Karpas-422 (cell line): ENCODE results near the gene INPP5D. TPM values are rescaled to one million over a fixed set of nuclear protein-coding genes. Genes with fewer than 3 reads are reported as not detected.

Experiments
- DNase-seq: peaks from one replicate; pipeline ENCODE4 v3.0.0-alpha.2; 2015
- H2AFZ ChIP-seq: fragments of 200-600 bp; sonication (generic); 2 replicates; pipeline ENCODE4 v1.6.1; 2014; ENCODE audit warnings: antibody characterized with exemption, low read length, mixed read lengths
- H3K27ac ChIP-seq: fragments of 200-600 bp; sonication (generic); 2 replicates; pipeline ENCODE4 v1.5.1; 2014; ENCODE audit warnings: mild to moderate bottlenecking, low read length, moderate library complexity
- H3K27me3 ChIP-seq: fragments of 200-600 bp; sonication (generic); 2 replicates; pipeline ENCODE4 v1.6.1; 2014; ENCODE audit warnings: low read length, mixed read lengths
- H3K36me3 ChIP-seq: fragments of 200-600 bp; sonication (generic); 2 replicates; pipeline ENCODE4 v1.6.1; 2014; ENCODE audit warnings: low read length, mixed read lengths; ENCODE audit not compliant: insufficient read depth
- H3K4me1 ChIP-seq: fragments of 200-600 bp; sonication (generic); 2 replicates; pipeline ENCODE4 v1.6.1; 2014; ENCODE audit warnings: mild to moderate bottlenecking, low read length, mixed read lengths
- H3K4me2 ChIP-seq: fragments of 200-600 bp; sonication (generic); 2 replicates; pipeline ENCODE4 v1.6.1; 2014; ENCODE audit warnings: low read length, low read depth, mild to moderate bottlenecking; ENCODE audit not compliant: poor library complexity, severe bottlenecking
- H3K4me3 ChIP-seq: fragments of 200-600 bp; sonication (generic); 2 replicates; pipeline ENCODE4 v1.5.1; 2014; ENCODE audit warnings: mild to moderate bottlenecking, antibody characterized with exemption, low read length, mixed read lengths
- H3K79me2 ChIP-seq: fragments of 200-600 bp; sonication (generic); 2 replicates; pipeline ENCODE4 v1.6.1; 2014; ENCODE audit warnings: mild to moderate bottlenecking, low read length, mixed read lengths
- H3K9ac ChIP-seq: fragments of 200-600 bp; sonication (generic); 2 replicates; pipeline ENCODE4 v1.6.0; 2014; ENCODE audit warnings: low read length
- H3K9me2 ChIP-seq: fragments of 200-600 bp; sonication (generic), shearing (Covaris generic); replicated peaks from 2 replicates; pipeline ENCODE4 v1.6.0; 2014; ENCODE audit warnings: mild to moderate bottlenecking, low read length, moderate library complexity; ENCODE audit not compliant: insufficient read depth
- H3K9me3 ChIP-seq: fragments of 300-700, 200-600 bp; sonication (generic); 2 replicates; pipeline ENCODE4 v1.6.1; 2014; ENCODE audit warnings: low read length, mixed read lengths
- H4K20me1 ChIP-seq: fragments of 200-600 bp; sonication (generic); 2 replicates; pipeline ENCODE4 v1.6.1; 2014; ENCODE audit warnings: mild to moderate bottlenecking, antibody characterized with exemption, low read length, low read depth; ENCODE audit not compliant: insufficient read depth
- total RNA-seq: library from RNA; depleted of rRNA; stranded (reverse); fragments of >200 nt; shearing (Covaris generic); gene quantifications from 2 replicates; pipeline ENCODE4 v1.2.3, GENCODE V29; 2014; ENCODE audit warnings: low replicate concordance

The INPP5D gene
- total RNA-seq, 1 experiment from 2014 or later: 145 TPM

GRCh38 chr2:233219848-233220247 is 159.7 kb downstream of the INPP5D start:
- no peak overlapping the region for H2AFZ ChIP-seq
- H3K9me2 ChIP-seq: no peaks in the 10 kb centered on the region
- H3K27me3 ChIP-seq: no peaks in the 10 kb centered on the region
- H3K27ac ChIP-seq: no peak overlapping the region
- H3K36me3 ChIP-seq: no peaks in the 10 kb centered on the region
- H4K20me1 ChIP-seq: no peaks in the 10 kb centered on the region
- no peak overlapping the region for H3K4me2 ChIP-seq
- no peaks in the 10 kb centered on the region for H3K79me2 ChIP-seq
- H3K9ac ChIP-seq: no peak overlapping the region
- no peaks in the 10 kb centered on the region for H3K9me3 ChIP-seq
- H3K4me1 ChIP-seq: peaks cover 9% of the 10 kb centered on the region
- H3K4me3 ChIP-seq: no peak overlapping the region
- no peak for DNase-seq

GRCh38 chr2:233221378-233222063 is 161.4 kb downstream of the INPP5D start:
- Histone ChIP-seq H3K4me2 (no peak overlapping the region), H3K4me1 (peaks cover 18% of the 10 kb centered on the region), H4K20me1 (no peaks in the 10 kb centered on the region), H3K79me2 (no peaks in the 10 kb centered on the region), H3K9me2 (no peaks in the 10 kb centered on the region), H3K36me3 (no peaks in the 10 kb centered on the region), H2AFZ (no peak overlapping the region), H3K9ac (no peak overlapping the region), H3K4me3 (no peak overlapping the region), H3K9me3 (no peaks in the 10 kb centered on the region), H3K27me3 (no peaks in the 10 kb centered on the region), H3K27ac (no peak overlapping the region)
- no peak for DNase-seq

- H3K27me3 ChIP-seq: no peaks in the 10 kb centered on the region
- H3K27ac ChIP-seq: no peak overlapping the region
- H3K79me2 ChIP-seq: no peaks in the 10 kb centered on the region
- no peaks in the 10 kb centered on the region for H4K20me1 ChIP-seq
- peak; percentile 71 for DNase-seq
- no peak overlapping the region for H2AFZ ChIP-seq
- peaks cover 31% of the 10 kb centered on the region for H3K4me1 ChIP-seq
- H3K4me2 ChIP-seq: no peak overlapping the region
- no peaks in the 10 kb centered on the region for H3K36me3 ChIP-seq
- no peak overlapping the region for H3K9ac ChIP-seq
- H3K4me3 ChIP-seq: no peak overlapping the region
- no peaks in the 10 kb centered on the region for H3K9me3 ChIP-seq
- no peaks in the 10 kb centered on the region for H3K9me2 ChIP-seq
Observed at GRCh38 chr2:233223059-233223894, 163.1 kb downstream of the INPP5D start.

- Histone ChIP-seq H3K79me2 (no peaks in the 10 kb centered on the region), H3K4me2 (no peak overlapping the region), H3K36me3 (no peaks in the 10 kb centered on the region), H3K9me3 (no peaks in the 10 kb centered on the region), H3K27ac (no peak overlapping the region), H3K4me1 (peaks cover 37% of the 10 kb centered on the region), H3K9ac (no peak overlapping the region), H3K4me3 (no peak overlapping the region), H3K27me3 (no peaks in the 10 kb centered on the region), H3K9me2 (no peaks in the 10 kb centered on the region), H4K20me1 (no peaks in the 10 kb centered on the region), H2AFZ (no peak overlapping the region)
- DNase-seq: no peak
Observed at GRCh38 chr2:233225230-233226068, 165.3 kb downstream of the INPP5D start.

- no peak overlapping the region for H3K9ac ChIP-seq
Observed at GRCh38 chr2:233226511-233227031, 166.4 kb downstream of the INPP5D start.

GRCh38 chr2:233227346-233227978 is 167.3 kb downstream of the INPP5D start:
- Histone ChIP-seq H3K9me2 (no peaks in the 10 kb centered on the region), H3K36me3 (no peaks in the 10 kb centered on the region), H3K9ac (no peak overlapping the region), H3K4me3 (no peak overlapping the region), H3K27me3 (no peaks in the 10 kb centered on the region), H2AFZ (no peak overlapping the region), H3K9me3 (no peaks in the 10 kb centered on the region), H3K4me1 (peaks cover 37% of the 10 kb centered on the region), H3K27ac (no peak overlapping the region), H4K20me1 (no peaks in the 10 kb centered on the region), H3K4me2 (no peak overlapping the region), H3K79me2 (no peaks in the 10 kb centered on the region)
- no peak for DNase-seq

More at GRCh38 chr2:233226511-233227031, 166.4 kb downstream of the INPP5D start:
- Histone ChIP-seq H3K79me2 (no peaks in the 10 kb centered on the region), H3K9me2 (no peaks in the 10 kb centered on the region), H2AFZ (no peak overlapping the region), H3K9me3 (no peaks in the 10 kb centered on the region), H4K20me1 (no peaks in the 10 kb centered on the region), H3K36me3 (no peaks in the 10 kb centered on the region), H3K4me2 (no peak overlapping the region), H3K27me3 (no peaks in the 10 kb centered on the region), H3K4me3 (no peak overlapping the region), H3K27ac (no peak overlapping the region), H3K4me1 (peaks cover 37% of the 10 kb centered on the region)
- DNase-seq: no peak

GRCh38 chr2:233228376-233228775 is 168.2 kb downstream of the INPP5D start:
- Histone ChIP-seq H3K36me3 (no peaks in the 10 kb centered on the region), H2AFZ (no peak overlapping the region), H3K4me1 (peaks cover 33% of the 10 kb centered on the region), H3K4me2 (no peak overlapping the region), H3K9ac (no peak overlapping the region), H3K79me2 (no peaks in the 10 kb centered on the region), H3K9me3 (no peaks in the 10 kb centered on the region), H3K9me2 (no peaks in the 10 kb centered on the region), H4K20me1 (no peaks in the 10 kb centered on the region), H3K4me3 (no peak overlapping the region), H3K27ac (no peak overlapping the region), H3K27me3 (no peaks in the 10 kb centered on the region)
- DNase-seq: no peak
